Measurements from ENCODE around the gene FBXO3. TPM values are rescaled to one million over a fixed set of nuclear protein-coding genes. Genes with fewer than 3 reads are reported as not detected.
A peak's percentile ranks its signal among the peaks of the same experiment; 100 is the strongest.

Gene FBXO3
- total and polyA plus RNA-seq, 9 of the 15 experiments (the other 6 are each of a cell fraction or from before 2014, with no cell fraction given): 11.6 to 59.3 (median 29.2) TPM

DNA sequence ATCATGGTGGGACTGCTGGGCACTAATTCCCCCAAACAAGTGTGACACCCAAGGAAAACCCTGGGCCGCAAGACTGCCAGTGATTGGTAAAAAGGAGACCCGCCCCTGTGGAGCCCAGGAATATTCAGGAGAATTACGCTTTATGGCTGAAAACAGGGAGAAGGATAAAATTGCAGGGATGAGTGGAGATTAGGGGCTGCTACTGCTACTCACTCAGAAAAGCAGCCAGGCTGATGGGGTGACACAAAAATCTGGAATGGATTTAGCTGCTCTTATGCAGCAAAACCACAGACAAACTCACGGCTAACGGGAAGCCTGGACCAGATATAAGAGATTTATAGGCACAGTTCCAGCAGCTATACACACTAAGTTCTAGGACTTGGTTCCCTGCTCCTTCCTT is 4.4 kb upstream of the FBXO3 start:
- FAIRE-seq (no peak), DNase-seq (ENCODE audit: extremely low read depth in 1 of 4, low spot score in 3 of 4) (no peak), ATAC-seq (no peak)
- Histone ChIP-seq H3K27me3 (ENCODE audit: control insufficient read depth in 2 of 2, insufficient read depth in 2 of 2, low read length in 2 of 2) (peaks cover 36 to 37% of the 10 kb centered on the region in 2 experiments), H3K9ac (ENCODE audit: insufficient read depth in 1 of 2, low read depth in 2 of 2, low read length in 2 of 2) (no peak overlapping the region), H3K27ac (ENCODE audit: extremely low read depth, low read depth, low read length) (no peak overlapping the region), H3K4me2 (ENCODE audit: insufficient read depth, low read length) (no peak overlapping the region), H4K20me1 (replicated peaks; ENCODE audit: control insufficient read depth, insufficient read depth, low read length) (no peaks in the 10 kb centered on the region), H3K9me1 (ENCODE audit: control insufficient read depth, insufficient read depth, low read length) (no peaks in the 10 kb centered on the region), H3K79me2 (ENCODE audit: control insufficient read depth, insufficient read depth, low read length) (peaks cover 6% of the 10 kb centered on the region), H3K36me3 (ENCODE audit: control insufficient read depth, insufficient read depth, low read length) (no peaks in the 10 kb centered on the region), H3K4me1 (replicated peaks in 1 of 2; ENCODE audit: control insufficient read depth in 2 of 2, insufficient read depth in 2 of 2, low read length in 2 of 2) (peaks cover 4 to 10% of the 10 kb centered on the region in 2 experiments; a peak in 4 of 5 replicates), H2AFZ (ENCODE audit: low read depth, low read length) (no peak overlapping the region), H3K9me3 (replicated peaks; ENCODE audit: control insufficient read depth, insufficient read depth, low read depth, low read length) (no peaks in the 10 kb centered on the region), H3K4me3 (no peak overlapping the region)
- WGBS (ENCODE audit: insufficient coverage, low coverage, missing lambda C conversion rate): 18% methylated on average over 5 of the region's 5 CpGs
- in situ Hi-C loops (cut with MboI) (no loop called here), intact Hi-C loops (cut with micrococcal nuclease) (no loop called here)
- BruUV-seq (replicated peaks): no TSS peak
- ChIA-PET POLR2A (no interaction called here), CTCF (ENCODE audit: low intra/inter-chr PET ratio) (interaction anchor here (0.6 kb wide), 1 partner anchor 690 kb away, joined by 3 read pairs; no protein-coding TSS in a partner anchor)
- no peak for TF ChIP-seq ZNF3 (CRISPR knock-in tag; IDR thresholded peaks at IDR 0.05)
- 0 out of 2 replicates have a peak, but pooled peaks have one; percentile 15 for TF ChIP-seq NFIC (IDR thresholded peaks at IDR 0.05)
- TF ChIP-seq KDM1A (IDR thresholded peaks at IDR 0.05): peak; percentile 57 to 58; a peak in 2 of 4 replicates
- TF ChIP-seq SMAD1 (IDR thresholded peaks at IDR 0.05; ENCODE audit: low read depth, low read length, partially characterized antibody): no peak
- no peak for TF ChIP-seq BMI1 (IDR thresholded peaks at IDR 0.05; ENCODE audit: low read length)
- TF ChIP-seq CHCHD3 (CRISPR knock-in tag; IDR thresholded peaks at IDR 0.05): no peak

DNA sequence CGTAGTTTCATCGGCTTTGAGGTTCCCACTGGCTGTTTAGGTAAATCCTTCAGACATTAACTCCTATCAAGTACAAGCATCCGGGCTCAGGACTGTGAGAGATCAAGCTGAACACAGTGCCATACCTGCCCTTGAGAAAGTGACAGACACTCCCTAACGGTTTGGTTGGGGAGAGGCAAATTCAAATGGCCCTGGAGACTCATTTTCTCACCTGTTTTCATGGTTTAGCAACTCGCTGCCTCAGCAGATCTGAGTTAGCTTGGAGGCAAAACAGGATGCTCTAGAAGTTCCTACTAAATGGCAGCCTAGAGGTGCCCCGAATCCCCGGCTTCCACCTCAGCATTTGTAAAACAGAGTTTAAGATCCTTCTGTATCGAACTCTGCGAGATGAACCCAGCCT is 3.6 kb upstream of the FBXO3 start:
- FAIRE-seq (no peak), DNase-seq (ENCODE audit: extremely low read depth in 1 of 4, low spot score in 3 of 4) (no peak), ATAC-seq (no peak)
- POLR2A ChIA-PET: no interaction called here
- Histone ChIP-seq H3K4me3 (no peak overlapping the region), H2AFZ (ENCODE audit: low read depth, low read length) (no peak overlapping the region), H3K27me3 (ENCODE audit: control insufficient read depth in 2 of 2, insufficient read depth in 2 of 2, low read length in 2 of 2) (peaks cover 36 to 37% of the 10 kb centered on the region in 2 experiments), H3K9me1 (ENCODE audit: control insufficient read depth, insufficient read depth, low read length) (no peaks in the 10 kb centered on the region), H3K79me2 (ENCODE audit: control insufficient read depth, insufficient read depth, low read length) (peaks cover 13% of the 10 kb centered on the region), H3K9me3 (replicated peaks; ENCODE audit: control insufficient read depth, insufficient read depth, low read depth, low read length) (no peaks in the 10 kb centered on the region), H3K4me1 (replicated peaks in 1 of 2; ENCODE audit: control insufficient read depth in 2 of 2, insufficient read depth in 2 of 2, low read length in 2 of 2) (peaks cover 8 to 16% of the 10 kb centered on the region in 2 experiments; a peak in 4 of 5 replicates), H4K20me1 (replicated peaks; ENCODE audit: control insufficient read depth, insufficient read depth, low read length) (no peaks in the 10 kb centered on the region), H3K36me3 (ENCODE audit: control insufficient read depth, insufficient read depth, low read length) (no peaks in the 10 kb centered on the region), H3K27ac (ENCODE audit: extremely low read depth, low read depth, low read length) (no peak overlapping the region), H3K4me2 (ENCODE audit: insufficient read depth, low read length) (no peak overlapping the region), H3K9ac (ENCODE audit: insufficient read depth in 1 of 2, low read depth in 2 of 2, low read length in 2 of 2) (no peak overlapping the region; a peak in 1 of 4 replicates)
- BruUV-seq (replicated peaks): no TSS peak
- intact Hi-C loops (cut with micrococcal nuclease) (no loop called here), in situ Hi-C loops (cut with MboI) (no loop called here)
- 6% methylated on average over 9 of the region's 9 CpGs for WGBS (ENCODE audit: insufficient coverage, low coverage, missing lambda C conversion rate)
- CTCF ChIA-PET (ENCODE audit: low intra/inter-chr PET ratio): no interaction called here
- TF ChIP-seq SMARCB1 (IDR thresholded peaks at IDR 0.05; ENCODE audit: insufficient read length, low read depth): no peak
- TF ChIP-seq, protein P1, sequence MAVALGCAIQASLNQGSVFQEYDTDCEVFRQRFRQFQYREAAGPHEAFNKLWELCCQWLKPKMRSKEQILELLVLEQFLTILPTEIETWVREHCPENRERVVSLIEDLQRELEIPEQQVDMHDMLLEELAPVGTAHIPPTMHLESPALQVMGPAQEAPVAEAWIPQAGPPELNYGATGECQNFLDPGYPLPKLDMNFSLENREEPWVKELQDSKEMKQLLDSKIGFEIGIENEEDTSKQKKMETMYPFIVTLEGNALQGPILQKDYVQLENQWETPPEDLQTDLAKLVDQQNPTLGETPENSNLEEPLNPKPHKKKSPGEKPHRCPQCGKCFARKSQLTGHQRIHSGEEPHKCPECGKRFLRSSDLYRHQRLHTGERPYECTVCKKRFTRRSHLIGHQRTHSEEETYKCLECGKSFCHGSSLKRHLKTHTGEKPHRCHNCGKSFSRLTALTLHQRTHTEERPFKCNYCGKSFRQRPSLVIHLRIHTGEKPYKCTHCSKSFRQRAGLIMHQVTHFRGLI (CRISPR knock-in tag; IDR thresholded peaks at IDR 0.05): no peak
- TF ChIP-seq, protein P2, sequence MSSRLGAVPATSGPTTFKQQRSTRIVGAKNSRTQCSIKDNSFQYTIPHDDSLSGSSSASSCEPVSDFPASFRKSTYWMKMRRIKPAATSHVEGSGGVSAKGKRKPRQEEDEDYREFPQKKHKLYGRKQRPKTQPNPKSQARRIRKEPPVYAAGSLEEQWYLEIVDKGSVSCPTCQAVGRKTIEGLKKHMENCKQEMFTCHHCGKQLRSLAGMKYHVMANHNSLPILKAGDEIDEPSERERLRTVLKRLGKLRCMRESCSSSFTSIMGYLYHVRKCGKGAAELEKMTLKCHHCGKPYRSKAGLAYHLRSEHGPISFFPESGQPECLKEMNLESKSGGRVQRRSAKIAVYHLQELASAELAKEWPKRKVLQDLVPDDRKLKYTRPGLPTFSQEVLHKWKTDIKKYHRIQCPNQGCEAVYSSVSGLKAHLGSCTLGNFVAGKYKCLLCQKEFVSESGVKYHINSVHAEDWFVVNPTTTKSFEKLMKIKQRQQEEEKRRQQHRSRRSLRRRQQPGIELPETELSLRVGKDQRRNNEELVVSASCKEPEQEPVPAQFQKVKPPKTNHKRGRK (tag; IDR thresholded peaks at IDR 0.05): no peak
- no peak for TF ChIP-seq SP1 (CRISPR knock-in tag; IDR thresholded peaks at IDR 0.05)
- TF ChIP-seq, protein P3, sequence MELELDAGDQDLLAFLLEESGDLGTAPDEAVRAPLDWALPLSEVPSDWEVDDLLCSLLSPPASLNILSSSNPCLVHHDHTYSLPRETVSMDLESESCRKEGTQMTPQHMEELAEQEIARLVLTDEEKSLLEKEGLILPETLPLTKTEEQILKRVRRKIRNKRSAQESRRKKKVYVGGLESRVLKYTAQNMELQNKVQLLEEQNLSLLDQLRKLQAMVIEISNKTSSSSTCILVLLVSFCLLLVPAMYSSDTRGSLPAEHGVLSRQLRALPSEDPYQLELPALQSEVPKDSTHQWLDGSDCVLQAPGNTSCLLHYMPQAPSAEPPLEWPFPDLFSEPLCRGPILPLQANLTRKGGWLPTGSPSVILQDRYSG (tag; conservative IDR thresholded peaks at IDR 0.05; ENCODE audit: low read depth): no peak
- no peak for TF ChIP-seq POLR2AphosphoS5 (IDR thresholded peaks at IDR 0.05; ENCODE audit: control insufficient read depth, insufficient read depth, low read depth, low read length)
- no peak for TF ChIP-seq RBBP5 (IDR thresholded peaks at IDR 0.05; ENCODE audit: borderline replicate concordance, insufficient read depth, low read length, poor library complexity, severe bottlenecking)
